Measurements from ENCODE around the gene PLEKHM1.

PLEKHM1 gene

DNA sequence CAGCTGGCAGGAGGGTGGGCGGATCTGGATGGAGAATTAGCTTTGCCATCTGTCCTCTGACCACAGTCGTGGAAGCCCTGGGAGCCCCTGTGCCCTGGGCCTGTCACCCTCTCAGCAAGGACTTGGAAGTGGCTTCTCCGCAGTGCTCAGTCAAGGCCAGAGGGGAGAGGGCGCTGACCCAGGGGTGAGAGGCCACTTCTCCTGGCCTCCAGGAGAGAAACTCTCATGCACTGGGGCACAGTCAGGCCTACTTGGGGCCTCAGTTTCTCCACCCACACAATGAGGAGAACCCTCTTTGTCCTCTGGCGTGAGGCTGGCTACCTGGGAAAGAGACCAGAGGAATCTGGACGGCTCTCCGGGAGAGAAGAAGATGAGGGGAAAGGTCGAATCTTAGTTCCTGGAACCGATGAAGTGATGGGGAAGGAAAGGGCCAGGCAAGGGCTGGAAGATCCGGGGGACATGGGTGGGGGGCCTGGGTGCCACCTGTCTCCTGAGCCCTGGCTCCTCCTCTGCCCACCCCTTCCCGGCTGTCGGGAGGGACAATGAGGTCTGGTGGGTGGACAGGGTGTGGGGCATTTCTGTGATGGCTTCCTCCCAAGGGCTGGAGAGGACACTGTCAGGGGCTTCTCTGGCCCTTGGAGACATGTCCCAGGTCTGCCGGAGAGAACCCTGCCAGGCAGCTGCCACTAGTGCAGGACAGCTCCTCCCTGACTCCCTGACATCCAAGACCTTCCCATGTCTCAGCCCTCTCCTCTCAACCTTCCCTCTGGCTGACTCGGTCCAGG is 48.8 kb downstream of the PLEKHM1 start:
- no peak for DNase-seq (ENCODE audit: low read depth in 2 of 2)

DNA sequence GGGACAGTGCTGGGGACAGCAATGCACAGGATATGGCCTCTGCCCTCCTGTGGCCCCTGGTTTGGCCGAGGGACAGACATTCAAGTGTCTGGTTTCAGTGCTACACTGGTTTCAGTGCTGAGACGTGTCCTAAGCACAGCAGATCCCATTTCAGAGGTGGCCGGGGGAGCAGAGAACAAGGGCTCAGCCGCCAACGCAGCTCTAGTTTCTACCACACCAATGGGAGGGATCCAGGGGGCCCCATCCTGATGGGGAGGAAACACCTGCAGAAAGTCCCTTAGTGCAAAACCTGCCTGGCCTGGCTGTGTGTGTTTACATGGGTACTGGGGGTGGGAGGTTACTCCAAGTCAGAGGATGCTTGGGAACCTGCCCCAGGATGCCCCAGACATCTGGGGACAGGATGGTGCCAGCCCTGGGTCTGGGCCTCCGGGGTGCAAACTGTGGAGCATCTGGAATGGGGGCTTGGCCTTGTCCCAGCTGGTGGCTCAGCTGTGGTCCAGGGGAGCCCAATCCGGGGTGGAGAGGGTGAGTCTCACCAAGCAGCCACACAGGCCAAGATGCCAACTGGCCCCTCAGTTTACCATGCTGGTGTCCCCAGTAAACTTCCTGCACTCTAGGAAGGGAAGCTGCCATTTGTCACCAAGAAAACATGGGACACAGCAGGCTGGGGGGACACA is 49.5 kb downstream of the PLEKHM1 start:
- peak in 1 of 2 donors; percentile 13 for DNase-seq (ENCODE audit: low read depth in 2 of 2)

DNA sequence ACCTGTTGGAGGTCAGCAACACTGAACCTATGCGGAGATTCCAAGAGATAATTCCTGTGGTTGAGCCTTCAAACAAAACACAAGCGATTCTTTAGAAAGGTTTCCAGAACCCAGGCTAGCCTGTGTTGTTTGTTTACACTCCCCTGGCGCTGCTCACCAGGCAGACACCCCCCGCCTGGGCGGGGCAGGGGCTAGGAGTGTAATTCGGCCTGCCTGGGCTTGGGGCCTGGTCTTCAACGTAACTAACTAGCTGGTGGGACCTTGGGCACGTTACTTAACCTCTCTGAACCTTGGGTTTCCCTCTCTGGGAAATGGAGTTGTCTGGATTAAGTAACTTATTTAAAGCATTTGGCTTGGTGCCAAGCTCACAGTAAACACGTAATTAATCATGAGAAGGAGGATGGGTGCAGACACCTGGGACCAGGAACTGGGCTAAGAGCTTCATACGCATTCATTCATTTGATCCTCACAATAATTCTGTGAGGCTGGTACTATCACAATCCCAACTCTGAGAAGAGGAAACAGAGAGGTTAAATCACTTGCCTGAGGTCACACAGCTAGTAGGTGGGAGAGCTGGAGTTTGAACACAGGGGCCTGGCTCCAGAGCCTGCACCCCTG is 50.3 kb downstream of the PLEKHM1 start:
- DNase-seq (ENCODE audit: low read depth in 2 of 2), result no peak

DNA sequence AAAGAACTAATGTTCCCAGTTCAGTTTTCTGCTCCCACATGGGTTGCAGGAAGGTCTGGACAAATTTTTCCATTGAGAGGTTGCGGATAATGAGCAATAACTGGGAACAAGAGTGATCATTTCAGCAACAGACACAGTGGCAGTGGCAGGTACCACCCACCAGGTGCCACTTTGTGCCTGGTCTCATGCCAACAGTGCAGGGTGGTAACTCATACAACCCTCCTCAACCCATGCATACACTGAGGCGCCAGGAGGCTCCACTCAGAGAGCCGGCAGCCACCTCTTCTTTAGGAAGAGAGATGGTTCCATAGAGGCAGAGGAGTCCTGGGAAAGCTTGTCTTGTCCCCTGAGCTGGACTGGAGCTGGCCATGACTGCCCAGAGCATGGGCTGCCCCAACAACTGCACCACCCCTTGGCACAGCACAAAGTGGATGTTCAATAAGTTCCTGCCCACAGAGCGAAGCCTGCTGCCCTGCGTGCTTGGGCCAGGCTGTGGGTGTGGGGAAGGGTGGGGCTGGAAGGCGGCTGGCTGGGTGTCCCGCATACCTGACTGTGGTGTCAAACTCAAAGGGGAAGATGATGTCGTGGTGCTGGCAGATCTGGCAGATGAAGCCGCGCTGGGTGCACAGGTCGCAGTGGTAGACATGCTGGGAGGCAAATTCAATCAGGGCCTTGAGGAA is 51.5 kb downstream of the PLEKHM1 start:
- no peak for DNase-seq (ENCODE audit: low read depth in 2 of 2)

DNA sequence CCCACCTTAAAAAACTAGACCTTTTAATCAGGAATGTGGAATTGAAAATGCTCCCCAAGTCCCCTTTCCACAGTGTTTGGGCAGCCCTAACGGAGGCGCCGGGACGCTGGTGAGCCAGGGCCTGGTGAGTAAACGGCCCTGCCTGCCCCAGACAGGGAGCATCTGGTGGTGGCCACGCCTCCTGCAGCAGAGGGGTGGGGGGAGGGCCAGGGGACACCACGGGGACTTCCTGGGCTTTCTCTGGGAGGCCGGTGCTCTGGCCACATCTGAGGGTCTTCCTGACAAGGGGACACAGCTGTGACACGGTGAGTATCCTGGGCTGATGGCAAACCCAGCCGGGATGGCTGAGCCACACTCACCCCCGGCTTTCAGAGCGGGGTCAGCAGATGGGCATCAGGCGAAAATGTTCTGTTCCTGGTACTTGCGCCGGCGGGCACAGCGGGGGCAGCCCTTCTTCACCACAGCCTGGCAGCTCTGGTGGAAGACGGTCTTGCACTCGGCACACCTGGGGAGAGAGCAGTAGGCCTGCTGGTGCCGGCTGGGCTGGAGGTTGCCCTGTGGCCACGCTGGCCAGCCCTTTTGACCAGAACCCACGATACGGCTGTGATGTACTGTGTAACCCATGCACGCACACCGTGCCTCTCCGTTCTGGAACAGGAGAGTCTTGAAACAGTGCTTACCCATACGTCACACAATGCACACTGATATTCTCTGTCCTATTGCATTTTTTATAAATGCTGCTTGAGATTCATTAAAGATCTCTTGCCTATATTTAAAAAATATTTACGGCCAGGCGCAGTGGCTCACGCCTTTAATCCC is 52.8 kb downstream of the PLEKHM1 start:
- no peak for DNase-seq (ENCODE audit: low read depth in 2 of 2)

DNA sequence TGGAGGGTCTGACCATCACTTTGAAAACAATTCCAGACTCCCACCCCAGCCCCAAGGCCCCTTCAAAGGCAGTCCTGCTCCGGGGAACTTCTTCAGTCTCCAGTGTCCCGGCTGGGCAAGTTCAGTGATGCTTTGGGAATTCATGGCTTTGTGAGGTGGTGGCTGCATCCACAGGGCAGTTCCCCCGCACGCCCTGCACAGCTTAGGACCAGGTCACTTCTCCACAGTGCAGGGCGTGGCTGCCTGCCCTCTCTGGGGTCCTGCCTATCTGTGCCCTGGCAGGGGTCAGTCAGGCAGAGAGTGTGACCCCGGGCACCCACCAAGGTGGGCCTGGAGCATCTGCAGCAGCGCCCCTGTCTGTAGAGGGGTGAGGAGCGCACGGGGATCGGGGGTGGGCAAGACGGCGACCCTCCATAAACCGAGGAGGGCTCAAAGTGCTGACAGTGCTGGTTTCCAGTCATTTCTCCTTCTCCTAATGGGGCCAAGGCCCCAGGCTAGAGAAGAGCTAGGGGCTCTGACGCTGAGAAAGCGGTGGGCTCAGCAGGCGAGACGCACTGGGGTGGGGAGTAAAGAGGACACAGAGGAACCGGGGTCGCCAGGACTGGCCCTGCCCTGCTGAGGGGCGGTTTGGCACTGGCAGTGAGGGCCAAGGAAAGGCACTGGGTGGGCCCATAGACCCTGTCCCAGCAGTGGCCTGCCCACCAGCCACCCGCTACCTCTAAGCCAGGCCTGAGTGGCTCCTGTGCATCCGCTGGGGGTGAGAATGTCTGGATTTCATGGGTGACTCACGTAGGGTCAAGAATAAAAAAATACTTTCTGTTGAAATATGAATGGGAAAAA is 53.7 kb downstream of the PLEKHM1 start:
- no peak for DNase-seq (ENCODE audit: low read depth in 2 of 2)

DNA sequence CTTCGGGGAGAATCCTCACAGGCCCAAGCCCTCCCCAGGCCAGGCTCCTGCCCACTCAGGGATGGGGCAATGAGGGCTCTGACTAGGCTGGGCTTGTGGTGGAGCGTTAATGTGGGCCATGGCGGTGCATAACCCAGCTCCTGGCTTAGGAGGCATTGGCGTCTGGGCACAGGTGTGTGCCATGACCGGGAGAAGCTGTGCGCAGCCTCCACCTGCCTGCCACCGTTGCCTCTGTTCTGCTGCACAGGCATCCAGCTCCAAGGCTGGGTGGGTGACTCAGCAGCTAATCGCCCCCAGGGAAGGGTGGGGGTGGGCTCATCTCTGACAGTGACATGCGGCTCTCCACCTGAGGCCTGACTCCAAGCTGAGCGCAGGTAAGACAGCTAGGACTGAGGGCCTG is 54.4 kb downstream of the PLEKHM1 start:
- DNase-seq (ENCODE audit: low read depth in 2 of 2), result no peak

DNA sequence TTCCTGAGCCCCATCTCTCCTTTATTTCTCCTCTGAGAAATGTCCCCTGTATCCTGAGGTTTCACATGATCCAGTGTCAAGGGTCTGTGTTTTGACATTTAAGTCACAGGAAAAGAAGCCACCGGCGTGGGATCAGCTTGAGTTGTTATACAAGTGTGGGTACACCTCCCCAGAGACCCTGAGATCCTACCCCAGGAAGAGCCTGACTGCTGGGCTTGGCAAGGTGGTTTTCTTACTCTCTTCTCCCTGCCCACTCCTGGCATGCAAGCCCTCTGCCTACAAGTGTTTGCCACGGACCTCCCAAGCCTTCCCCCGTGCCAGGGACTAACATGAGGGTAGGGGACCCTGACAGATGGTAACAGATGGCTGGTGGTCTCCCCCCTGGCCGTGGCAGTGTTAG is 55.0 kb downstream of the PLEKHM1 start:
- DNase-seq (ENCODE audit: low read depth in 2 of 2), result no peak

DNA sequence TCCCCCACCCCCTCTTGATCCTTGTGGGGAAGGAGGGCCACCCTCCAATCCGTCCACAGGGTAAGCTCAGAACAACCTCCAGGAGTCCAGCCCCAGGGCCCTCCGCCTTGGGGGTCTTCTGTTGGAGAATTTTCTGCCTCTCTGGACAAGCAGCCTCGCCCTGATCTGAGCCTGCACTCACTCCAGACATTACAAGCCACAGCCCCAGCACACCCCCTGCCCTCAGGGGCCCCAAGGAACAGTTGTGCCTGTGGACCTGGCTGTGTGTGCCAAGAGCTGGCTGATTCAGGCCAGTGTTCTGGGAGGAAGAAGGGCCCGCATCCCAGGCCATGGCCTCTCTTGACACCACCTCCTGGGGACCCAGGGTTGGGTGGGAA is 57.4 kb downstream of the PLEKHM1 start:
- no peak for DNase-seq (ENCODE audit: low read depth in 2 of 2)

DNA sequence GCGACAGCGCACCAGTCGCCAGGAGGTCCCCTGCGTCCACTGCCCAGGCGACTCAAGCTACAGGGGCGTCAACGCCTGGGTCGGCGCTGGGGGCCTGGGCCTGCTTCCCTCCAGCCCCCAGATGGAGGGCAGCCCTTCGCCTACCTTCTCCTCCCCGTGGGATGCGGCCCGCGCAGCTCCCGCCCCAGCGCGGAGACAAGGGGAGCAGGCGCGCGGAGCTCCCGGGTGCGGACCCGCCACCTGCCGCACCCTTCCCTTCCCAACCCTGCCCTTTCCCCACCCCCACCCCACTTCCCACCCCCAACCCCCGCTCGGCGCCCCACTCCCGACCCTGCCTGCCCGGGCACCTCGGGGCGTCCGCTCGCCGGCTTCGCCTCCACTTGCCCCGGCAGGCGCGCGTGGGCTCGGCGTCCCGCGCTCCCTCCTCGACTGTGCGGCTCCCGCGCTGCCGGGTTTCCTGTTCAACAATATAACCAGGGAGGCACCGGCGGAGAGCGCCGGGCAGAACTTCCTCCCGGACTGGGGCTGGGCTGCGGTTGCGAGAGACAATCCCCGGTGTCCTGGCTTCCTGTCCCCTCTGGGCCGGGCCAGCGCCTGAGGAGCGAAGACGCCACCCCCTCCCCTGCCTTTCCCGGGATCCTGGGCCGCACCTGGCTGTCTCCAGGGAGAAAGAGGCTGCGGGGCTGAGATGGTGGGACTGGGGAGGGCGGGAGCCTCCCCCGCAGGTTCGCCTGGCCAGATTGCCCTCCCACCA is 57.9 kb downstream of the PLEKHM1 start, which contains the start of gene ARHGAP27:
TSS of gene ARHGAP27 (minus strand) at position 466 of the 754 bp plus-strand sequence. CDS start 2,591 bp downstream, outside the sequence.
- DNase-seq (ENCODE audit: low read depth in 2 of 2), result no peak

DNA sequence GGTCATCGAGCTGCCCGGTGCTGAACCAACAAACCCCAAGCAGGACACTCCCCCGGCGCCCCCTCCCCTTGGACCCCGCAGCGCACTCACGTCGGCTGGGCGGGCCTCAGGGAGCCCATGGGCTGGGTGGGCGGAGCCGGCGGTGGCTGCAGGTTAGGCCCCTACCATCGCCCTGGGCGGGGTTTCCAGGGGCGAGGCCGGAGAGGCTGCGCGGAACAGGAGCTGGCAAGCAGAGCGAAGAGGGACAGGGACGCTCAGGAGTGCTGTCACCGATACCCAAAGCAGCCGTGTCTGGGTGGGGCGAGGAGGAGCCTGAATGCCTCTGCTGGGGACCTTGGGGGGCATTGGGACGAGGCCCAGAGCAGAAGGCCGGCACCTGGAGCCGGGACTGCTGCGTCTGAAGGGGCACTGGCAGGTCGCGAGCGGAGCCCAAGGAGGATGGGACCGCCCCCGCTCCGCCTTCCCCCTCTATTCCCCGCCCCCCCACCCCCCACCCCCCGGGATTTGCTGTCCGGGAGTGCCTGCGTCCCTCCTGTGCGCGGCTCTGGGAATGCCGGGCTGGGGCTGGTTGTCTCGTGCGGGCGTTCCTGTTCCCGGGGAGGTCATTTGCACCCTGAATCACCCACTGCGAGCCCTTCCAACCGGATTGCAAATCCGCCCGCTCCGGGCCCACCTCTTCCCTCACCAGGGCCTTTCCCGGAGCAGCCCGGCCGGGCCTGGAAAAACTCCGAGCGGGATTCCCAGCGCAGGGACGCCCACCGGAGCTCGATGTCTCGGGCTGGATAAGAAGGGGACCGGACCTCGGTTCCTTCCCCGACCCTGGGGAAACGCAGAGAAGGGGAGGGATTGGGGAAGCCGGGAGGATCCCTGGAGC is 58.8 kb downstream of the PLEKHM1 start:
- DNase-seq (ENCODE audit: low read depth in 2 of 2), result peak; percentile 72 to 76

DNA sequence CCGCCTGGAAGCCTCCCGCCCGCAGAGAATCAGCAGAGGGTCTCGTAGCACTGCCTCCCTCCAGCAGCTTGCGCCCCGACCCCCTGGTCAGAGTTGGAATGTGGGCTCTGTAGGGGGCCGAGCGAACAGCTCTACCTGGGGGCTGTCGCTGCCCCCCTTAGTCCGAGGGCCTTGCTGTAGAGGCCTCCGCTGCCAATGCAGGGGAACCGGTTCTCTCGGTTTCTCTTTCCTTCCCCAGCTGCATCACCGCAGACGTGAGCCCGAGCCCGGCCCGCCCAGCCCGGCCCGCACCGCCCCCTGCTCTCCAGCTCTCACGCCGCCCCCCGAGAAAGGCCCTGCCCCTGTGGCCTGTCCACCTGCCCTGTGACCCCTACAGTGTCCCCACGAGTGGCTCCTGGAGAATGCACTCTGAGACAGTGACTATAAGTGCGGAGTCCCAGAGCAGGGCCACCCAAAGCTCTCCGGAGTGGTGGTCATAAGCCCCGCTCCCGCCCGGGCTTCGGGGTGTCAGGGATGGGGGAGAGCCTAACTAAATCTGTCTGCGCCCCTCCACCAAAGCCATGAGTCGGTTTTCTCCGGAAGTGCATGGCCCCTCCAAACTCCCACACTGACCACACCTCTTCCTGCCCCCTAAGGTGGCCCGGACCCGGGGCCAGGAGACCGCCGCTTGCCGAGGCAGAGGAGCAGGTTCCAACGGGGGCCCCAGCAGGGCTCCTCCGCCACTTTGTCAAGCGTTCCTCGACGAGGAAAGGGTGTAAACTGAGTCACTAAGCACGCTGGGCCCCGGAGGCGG is 59.6 kb downstream of the PLEKHM1 start:
- peak; percentile 23 to 32 for DNase-seq (ENCODE audit: low read depth in 2 of 2)

DNA sequence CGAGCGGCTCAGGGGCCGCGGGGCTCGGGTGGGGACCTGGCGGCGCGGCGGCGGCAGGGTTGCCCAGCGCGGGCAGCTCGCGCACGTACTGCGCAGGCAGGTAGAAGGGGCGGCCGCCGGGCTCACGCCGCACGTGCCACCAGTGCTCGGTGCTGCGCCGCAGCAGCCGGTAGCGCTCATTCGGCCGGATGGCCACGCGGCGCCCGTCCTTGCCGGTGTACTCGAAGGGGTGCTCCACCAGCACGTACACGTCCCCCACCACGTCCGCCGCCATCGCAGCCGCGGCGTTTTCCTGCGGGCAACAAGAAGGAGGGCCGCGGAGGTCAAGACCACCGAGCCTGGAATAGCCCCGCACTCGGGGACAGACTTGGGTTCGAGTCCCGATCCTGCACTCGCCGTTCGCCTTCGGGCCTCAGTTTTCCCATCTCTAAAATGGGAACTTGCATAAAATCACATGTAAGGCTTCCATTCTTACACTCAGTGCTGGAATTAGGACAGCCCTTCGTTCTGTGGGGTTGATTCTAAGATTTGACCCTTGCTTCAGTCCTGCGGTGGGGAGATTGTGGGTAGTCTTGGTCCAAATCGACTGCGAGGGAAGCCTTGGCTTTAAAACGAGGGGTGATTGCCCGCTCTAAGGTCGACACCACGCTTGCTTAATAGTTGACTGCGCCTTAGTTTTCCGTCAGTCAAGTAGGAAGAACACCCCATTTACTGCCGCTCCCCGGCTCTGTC is 60.3 kb downstream of the PLEKHM1 start:
- DNase-seq (ENCODE audit: low read depth in 2 of 2), result no peak

DNA sequence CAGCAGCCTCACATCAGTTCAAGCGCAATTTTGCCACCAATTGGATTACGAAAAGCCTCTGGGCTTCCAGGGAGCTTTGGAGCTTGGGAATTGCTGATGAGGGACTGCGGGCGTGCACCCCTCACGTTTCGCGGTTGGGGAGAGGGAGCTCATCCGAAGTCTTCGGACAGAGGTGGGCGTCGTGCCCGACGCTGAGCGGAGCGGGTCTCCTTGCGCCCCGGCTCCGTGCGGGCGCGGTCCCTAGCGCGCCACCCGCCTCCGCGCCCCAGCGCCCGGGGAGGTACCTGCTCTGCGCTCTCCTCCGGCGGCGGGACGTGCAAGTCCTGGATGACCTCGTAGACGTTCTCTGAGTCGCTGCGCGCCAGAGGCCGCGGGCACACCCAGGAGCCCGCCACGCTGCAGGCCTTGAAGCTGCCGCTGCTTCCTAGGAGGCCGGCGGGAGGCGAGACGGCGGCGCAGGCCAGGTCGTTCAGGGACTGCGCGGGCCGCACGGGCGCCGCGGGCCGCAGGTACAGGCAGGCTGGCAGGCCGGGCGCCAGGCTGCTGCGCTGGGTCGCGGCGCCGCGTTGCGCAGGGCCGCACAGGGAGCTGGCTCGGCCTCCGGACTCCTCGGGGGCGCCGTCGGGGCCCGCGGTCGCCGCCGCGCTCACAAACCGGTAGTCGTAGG is 61.0 kb downstream of the PLEKHM1 start:
- no peak for DNase-seq (ENCODE audit: low read depth in 2 of 2)

DNA sequence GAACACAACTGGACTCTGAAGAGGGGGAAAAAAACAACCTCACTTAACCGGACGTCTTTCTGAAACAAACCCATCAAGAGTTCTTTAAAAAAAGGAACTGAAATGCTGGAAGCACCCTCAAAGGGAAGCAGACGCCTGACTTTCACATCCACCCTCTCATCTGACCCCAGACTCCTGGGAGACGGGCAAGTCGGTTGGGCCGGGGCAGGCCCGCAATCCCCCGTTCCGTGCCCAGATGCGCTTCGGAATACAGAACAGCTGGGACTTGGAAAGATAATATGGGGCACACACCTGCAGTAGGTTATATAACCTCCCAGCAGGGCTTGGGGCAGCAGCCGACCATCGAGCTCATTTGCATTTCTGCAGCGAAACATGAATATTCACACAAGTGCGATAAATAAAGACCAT is 61.6 kb downstream of the PLEKHM1 start:
- no peak for DNase-seq (ENCODE audit: low read depth in 2 of 2)

DNA sequence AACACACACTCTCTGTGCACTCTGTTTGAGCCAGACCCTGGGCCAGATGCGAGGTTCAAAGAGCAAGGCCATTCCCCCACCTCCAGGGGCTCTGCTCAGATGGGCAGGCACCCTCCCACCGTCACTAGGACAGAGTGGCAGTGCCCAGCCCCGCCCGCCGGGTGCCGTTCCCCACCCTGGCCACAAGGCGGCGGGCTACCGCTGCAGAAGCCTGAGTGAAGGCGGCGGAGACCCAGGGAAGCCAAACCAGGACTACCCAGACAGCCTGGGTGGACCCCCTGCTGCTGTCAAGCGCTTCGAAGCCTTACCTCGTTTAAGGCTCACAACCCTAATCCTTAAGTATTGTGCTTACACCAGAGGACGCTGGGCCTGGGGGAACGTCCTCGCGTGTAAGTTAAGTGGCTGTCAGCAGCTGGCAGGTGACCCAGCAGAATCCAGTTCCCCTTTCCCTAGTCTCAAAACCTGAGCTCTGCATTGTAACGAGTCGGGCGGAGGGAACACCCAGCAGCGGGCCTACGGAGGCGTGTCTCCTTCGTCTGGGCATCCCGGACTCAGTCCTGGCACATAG is 62.4 kb downstream of the PLEKHM1 start:
- DNase-seq (ENCODE audit: low read depth in 2 of 2), result peak; percentile 66 to 71
